OCI-LY1 (cell line): ENCODE data around the gene CAVIN1.

ENCODE experiments used
- CTCF ChIP-seq: fragments of 200-600 bp; sonication (generic), shearing (Covaris generic); IDR thresholded peaks from 2 replicates; pipeline ENCODE4 v1.5.1; 2017; ENCODE audit warnings: mild to moderate bottlenecking, antibody characterized with exemption, low read length, moderate library complexity, mixed read lengths
- EZH2 ChIP-seq: fragments of 200-600 bp; sonication (generic), shearing (Covaris generic); IDR thresholded peaks from 2 replicates; pipeline ENCODE4 v1.8.0; 2017; ENCODE audit warnings: borderline replicate concordance, mixed run types, mild to moderate bottlenecking, antibody characterized with exemption, low read length, moderate library complexity, mixed read lengths

- TF ChIP-seq CTCF: no peak
- no peak for TF ChIP-seq EZH2
Measured at GRCh38 chr17:42362245-42362961, 60.7 kb downstream of the CAVIN1 start.
